HG02870 (cell line): ENCODE data around the gene CLEC18A.
"Not testable (repeated sequence)": the region's sequence is repeated elsewhere in the genome, so short reads cannot be mapped to it uniquely, and the experiment has no call there.

Experiments
- ATAC-seq: cut with Tn5 transposase; IDR thresholded peaks from one replicate; pipeline ENCODE4 v1.9.1; 2021; ENCODE audit warnings: mild to moderate bottlenecking, moderate library complexity; ENCODE audit not compliant: unreplicated experiment

The CLEC18A gene

DNA sequence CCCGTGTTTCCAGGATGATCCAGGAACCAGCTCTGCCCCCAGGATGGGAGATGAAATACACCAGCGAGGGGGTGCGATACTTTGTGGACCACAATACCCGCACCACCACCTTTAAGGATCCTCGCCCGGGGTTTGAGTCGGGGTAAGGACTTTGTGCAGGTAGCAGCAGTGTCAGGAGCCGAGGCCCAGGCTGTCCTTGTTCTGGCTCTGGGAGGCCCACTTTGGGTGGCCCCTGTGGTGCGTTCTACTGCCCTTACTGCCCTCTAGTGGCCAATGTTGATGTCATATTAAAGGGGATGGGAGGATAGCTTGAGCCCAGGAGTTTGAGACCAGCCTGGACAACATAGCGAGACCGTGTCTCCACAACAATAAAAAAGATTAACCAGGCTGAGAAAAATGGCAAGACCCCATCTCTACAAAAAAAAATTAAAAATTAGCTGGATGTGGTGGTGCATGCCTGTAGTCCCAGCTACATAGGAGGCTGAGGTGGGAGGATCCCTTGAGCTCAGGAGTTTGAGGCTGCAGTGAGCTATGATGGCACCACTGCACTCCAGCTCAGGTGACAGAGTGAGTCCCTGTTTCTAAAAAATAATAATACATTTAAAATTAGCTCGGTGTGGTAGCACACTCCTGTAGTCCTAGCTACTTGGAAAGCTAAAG, 20.9 kb upstream of the CLEC18A start:
- ATAC-seq, result no peak

DNA sequence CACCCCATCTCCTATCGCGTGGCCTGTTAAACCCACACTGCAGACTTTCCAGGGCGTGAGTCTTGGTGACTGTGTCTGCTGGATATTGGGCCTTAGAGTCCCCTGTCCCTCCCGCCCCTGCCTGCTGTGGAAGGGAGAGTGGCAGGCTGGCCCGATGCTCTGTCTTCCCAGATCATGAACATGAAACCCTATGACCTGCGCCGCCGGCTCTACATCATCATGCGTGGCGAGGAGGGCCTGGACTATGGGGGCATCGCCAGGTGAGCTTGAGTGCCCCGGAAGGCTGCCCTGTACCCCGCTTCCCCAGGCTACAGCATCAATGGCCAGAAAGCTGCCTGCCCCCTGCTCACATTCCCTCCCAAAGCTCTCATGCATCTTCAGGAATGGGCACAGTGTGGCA, 19.5 kb upstream of the CLEC18A start:
- ATAC-seq, result no peak

GRCh38 chr16:69932228-69932627, 18.9 kb upstream of the CLEC18A start:
- ATAC-seq, result no peak

DNA sequence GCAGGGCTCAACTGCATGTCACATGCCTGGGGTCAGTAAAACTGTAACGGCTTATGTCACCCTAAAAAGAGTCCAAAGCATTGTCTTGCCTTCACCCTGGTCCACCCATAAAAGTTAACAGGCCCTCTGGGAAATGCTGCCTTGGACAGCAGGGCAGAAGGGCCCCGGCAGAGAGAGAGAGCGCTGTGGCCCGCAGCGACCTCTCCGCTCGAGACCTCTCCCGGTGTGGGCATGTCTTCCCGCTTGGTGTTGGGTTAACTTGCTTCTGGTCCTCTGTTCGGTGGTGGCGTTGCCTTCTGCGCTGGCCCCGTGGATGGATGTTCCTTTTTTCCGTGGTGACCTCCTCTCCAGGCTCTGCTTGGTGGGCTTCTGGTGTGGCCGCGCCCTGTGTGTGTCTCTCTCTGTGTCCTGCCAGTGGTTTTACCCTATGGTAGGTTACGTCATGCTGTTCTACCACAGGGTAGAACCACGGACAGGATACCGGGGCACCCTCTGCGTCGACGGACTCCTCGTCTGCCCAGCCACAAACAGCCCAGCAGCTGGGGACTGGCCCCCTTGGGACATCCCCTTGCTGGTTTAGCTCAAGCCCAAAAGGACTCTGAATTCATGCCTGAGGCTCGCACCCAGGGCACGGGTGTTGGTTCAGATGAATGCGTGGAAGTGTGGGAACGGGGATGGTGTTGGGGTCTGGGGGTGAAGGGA, 18.3 kb upstream of the CLEC18A start:
- no peak for ATAC-seq

GRCh38 chr16:69934044-69934443, 17.1 kb upstream of the CLEC18A start:
- ATAC-seq, result no peak

DNA sequence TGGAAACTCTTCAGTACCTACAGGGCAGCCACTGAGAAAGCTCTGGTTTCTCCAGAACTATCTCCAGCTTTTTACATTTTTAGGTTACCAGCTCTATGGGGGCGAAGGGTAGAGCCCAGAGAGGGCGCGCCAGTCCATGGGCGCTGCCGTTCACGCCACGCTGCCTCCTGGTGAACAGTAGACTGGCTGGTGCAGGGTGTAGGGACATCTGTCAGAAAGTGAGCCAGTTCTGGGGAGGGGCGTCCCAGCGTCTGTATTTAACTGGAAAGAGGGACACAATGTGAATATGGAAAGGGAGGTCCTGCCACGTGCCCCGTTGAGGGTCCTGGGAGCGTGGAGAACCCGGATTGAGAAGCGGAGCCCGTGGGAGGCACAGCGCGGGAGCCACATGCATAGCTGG, 16.4 kb upstream of the CLEC18A start:
- no peak for ATAC-seq

- no peak for ATAC-seq
Observed at GRCh38 chr16:69935278-69935711, 15.8 kb upstream of the CLEC18A start.

GRCh38 chr16:69935740-69936139, 15.4 kb upstream of the CLEC18A start:
- ATAC-seq, result no peak

- ATAC-seq, result no peak
Observed at GRCh38 chr16:69936252-69936651, 14.9 kb upstream of the CLEC18A start.

GRCh38 chr16:69936751-69937211, 14.4 kb upstream of the CLEC18A start:
- ATAC-seq, result no peak

DNA sequence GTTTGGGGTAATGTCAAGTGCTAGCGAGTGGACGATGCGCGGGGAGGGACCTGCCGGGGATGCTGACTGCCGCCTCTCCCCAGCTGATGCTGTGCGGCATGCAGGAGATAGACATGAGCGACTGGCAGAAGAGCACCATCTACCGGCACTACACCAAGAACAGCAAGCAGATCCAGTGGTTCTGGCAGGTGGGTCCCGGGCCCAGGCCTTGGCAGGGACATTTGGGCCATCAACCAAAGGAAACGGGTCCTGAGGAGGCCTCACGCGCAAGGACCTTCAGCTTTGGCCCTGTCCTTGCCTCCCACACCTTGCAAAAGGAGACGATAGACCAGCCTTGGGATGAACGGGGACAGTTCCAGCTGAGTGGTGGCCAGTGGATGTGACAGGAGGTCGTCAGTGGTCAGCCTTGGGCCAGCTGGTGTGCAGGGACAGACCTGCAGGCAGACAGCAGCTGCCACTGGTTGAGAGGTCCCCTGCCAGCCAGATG, 13.6 kb upstream of the CLEC18A start:
- no peak for ATAC-seq

DNA sequence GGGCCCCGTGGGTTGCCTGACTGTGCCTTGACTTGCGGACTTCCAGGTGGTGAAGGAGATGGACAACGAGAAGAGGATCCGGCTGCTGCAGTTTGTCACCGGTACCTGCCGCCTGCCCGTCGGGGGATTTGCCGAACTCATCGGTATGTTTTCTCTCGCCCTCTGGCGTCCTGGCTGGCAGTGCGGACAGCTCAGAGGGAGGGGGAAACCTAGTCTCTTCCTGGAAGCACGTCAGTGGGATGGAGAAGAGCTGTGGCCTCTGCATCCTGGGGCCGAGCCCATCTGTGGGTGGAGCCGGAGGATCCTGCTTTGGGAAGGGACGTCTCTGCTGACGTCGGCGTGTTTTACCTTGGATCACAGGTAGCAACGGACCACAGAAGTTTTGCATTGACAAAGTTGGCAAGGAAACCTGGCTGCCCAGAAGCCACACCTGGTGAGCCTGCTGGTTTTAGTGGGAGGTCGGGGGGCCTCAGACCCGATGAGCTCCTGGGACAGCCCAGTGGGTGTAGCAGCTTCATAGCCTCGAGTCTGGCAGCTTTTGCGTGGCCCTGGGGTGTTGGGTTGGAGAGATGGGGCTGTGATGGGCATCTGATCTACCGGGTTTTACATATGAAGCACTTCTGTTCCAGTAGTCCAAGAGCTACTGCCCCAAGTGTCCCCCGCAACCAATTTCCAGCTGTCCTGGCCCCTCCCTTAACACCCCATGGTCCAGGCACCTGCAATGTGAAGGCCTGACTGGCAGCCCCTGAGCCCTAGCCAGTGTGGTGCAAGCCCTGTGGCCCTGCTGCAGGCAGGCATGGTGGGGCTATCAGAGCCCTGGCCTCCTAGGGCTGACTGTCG, 11.9 kb upstream of the CLEC18A start:
- no peak for ATAC-seq

GRCh38 chr16:69939821-69940585, 11.1 kb upstream of the CLEC18A start:
- no peak for ATAC-seq

- ATAC-seq, result no peak
Observed at GRCh38 chr16:69940676-69941075, 10.5 kb upstream of the CLEC18A start.

DNA sequence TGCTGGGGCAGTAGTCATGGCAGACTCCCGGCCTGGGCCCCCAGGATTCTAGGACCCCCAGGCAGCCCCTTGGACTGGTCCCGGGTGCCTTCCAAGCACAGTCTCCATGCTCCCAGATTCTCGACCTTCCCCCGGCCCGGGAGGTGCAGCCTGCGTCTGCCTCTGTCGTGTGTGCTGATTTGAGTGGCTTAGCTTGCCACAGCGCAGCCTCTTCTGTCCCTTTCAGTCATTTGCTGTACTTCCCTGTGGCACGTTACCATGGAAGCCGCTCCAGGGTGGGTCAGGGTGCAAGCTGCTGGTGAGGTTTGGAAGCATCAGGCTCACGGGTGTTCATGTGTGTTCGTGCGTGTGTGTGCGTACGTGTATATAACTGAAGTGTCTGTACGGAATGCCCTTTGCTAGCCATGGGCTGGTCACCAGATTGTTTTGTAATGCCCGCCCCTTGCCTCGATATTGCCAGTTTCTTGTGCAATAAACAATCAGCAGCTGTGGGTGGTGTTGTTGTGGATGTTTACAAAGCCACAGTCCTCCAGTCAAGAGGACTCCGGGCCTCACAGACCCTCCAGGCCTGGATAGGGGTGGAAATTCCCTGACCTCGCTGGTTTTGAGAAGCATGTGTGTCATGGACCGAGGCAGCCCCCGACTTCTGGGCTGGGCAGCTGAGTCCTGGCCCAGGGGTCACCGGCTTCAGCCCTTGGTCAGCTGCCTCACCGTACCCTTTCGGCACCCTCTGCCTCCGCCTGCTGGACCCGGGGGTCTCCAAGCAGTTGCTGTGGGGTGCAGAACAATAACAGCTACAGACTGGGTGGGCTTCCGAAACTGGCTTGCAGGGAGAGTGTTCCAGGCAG, 9.7 kb upstream of the CLEC18A start:
- ATAC-seq, result no peak

DNA sequence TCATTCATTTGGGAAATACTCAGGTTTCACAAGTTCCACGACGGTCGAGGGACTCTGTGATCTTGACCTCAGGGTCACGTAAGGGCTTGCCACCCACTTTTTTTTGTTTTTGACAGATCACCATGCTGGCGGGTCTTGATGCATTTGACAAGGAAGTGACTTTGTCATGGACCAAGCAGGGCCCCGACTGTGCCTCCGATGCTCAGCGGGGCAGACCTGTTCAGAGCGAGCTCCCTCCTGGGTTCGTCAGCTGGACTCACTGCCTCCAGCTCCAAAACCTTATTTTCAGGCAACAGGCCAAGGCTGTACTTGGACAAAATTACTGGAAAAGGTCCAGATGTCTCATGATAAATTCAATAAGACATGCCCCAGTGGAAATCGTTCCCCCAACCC, 9.0 kb upstream of the CLEC18A start:
- ATAC-seq, result no peak

GRCh38 chr16:69942627-69943170, 8.4 kb upstream of the CLEC18A start:
- no peak for ATAC-seq

- not testable (repeated sequence) for ATAC-seq
Observed at GRCh38 chr16:69943241-69944036, 7.7 kb upstream of the CLEC18A start.

GRCh38 chr16:69950411-69950810, 723 bp upstream of the CLEC18A start:
- ATAC-seq, result not testable (repeated sequence)
